GM12874 (cell line): ENCODE measurements around the gene CD34.

Experiments used
- TF ChIP-seq, protein P1 (sequence below): IDR thresholded peaks from 2 replicates; pipeline ENCODE4 v1.5.1; 2011; ENCODE audit warnings: low read depth, mild to moderate bottlenecking, control low read depth, low read length, moderate library complexity; ENCODE audit not compliant: insufficient read depth

CD34 gene

DNA sequence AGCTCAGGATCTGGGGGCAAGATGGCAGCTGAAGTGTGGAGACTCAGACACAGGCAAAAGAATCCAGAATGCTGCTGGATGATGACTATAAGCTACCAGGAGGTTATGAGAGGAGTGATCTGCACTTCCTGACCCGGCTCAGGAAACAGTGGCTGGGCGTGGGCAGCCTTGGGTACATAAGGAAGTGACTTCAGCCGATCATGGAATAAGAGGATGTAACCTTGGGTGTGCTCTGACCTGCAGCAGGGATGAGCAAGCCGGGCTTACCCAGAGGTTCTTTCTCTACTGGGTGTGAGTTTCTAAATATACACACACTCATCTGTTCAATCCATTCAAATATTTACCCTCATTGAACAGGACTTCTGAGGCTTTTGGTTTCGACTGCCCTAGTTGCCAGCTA is 62.7 kb downstream of the CD34 start:
- TF ChIP-seq, protein P1, sequence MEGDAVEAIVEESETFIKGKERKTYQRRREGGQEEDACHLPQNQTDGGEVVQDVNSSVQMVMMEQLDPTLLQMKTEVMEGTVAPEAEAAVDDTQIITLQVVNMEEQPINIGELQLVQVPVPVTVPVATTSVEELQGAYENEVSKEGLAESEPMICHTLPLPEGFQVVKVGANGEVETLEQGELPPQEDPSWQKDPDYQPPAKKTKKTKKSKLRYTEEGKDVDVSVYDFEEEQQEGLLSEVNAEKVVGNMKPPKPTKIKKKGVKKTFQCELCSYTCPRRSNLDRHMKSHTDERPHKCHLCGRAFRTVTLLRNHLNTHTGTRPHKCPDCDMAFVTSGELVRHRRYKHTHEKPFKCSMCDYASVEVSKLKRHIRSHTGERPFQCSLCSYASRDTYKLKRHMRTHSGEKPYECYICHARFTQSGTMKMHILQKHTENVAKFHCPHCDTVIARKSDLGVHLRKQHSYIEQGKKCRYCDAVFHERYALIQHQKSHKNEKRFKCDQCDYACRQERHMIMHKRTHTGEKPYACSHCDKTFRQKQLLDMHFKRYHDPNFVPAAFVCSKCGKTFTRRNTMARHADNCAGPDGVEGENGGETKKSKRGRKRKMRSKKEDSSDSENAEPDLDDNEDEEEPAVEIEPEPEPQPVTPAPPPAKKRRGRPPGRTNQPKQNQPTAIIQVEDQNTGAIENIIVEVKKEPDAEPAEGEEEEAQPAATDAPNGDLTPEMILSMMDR: no peak

DNA sequence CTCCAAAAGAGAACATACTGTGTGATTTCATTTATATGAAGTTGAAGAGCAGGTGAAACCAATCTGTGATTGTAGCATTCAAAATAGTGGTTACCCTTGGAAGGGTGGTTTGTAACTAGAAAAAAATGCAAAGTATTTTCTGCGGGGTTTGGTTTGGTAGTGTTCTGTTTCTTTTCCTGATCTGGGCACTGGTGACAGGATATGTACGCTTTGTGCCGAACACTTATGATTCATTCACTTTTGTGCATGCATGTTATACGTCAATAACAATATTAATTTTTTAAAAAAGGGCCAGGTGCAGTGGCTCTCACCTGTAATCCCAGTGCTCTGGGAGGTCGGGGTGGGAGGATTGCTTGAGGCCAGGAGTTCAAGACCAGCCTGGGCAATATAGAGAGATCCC is 63.8 kb downstream of the CD34 start:
- TF ChIP-seq, protein P1: no peak

DNA sequence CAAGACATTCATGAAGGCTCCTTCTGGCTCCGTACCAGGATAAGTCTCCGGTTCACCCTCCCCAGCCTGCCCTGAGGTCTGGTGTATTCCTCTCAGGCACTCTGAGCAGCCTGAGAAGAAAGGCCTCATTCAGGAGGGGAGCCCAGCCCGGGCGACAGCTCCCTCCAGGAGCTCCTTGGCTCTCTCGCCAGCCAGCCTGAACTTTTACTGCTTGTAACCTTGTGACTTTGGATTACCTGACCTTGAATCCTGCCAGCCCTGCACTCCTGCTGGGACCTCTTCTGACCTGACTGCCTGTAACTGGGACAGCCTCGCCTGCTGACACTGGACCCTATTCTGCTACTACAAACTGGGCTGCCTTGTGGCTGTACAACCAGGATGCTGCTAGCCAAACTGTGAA is 65.8 kb downstream of the CD34 start:
- TF ChIP-seq, protein P1: no peak

DNA sequence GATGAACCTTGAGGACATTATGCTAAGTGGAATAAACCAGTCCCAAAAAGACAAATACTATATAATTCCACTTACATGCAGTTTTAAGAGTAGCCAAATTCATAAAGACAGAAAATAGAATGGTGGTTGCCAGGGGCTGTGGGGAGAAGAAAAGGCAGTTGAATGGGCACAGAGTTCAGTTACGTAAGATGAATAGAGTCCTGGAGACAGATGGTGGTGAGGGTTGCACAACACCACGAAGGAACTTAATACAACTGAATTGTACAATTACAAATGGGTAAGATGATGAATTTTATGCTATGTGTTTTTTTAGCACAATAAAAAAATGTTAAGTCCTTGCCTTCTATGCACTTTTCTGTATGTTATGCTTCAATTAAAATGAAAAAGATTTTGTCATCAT is 66.6 kb downstream of the CD34 start:
- TF ChIP-seq, protein P1: no peak

DNA sequence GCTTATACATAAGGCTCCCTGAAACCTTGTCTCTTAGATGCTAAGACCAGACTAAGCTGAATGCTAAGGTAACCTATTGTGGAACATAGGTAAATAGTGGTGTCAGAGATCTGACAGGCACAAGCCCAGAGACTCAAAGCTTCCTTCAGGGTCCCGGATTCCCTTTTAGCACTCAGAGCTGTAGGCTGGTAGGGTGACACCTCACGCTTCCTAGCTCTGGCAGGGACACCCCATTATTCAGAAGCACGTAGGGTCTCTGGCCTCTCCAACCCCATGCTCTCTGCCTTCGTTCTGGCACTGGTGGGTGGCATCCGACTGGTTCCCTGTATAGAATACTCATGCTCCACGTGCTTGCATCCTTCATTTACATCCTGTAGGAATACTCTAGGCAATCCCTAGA is 68.4 kb downstream of the CD34 start:
- TF ChIP-seq, protein P1: no peak

DNA sequence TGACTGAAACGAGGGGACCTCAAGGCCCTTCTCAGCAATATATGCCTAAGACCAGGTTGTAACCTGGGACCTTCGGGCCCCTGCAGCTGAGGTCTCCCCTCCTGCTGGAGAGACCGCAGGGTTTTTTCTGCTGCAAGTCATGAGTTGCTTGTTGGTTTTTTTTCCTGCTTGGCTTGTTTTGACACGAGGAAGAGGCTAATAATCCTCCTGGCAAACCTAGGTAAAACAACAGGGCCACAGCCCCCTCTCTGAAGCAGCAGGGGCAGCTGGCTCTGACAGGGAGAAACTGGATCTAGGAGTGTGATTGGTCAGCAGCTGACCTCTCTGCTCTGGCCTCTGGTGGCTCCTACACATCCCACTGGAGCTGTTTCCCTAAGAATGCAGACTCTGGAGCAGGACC is 69.0 kb downstream of the CD34 start:
- TF ChIP-seq, protein P1: no peak

DNA sequence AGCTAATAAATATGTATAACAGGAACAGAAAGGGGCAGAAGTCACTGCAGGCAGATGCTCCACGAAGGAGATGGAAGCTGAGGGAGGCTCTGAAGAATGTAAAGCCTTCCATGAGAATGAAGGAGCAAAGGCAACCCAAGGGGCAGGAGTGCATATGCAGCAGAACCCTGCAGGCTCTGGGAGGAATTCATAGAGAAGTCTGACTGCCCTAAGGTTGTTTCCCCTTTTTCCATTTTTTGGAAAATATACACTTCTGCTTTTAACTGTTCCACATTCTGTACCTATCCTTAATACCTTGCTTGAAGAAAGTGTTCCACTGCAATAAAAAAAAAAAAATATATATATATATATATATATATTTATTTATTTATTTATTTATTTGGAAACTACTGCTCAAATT is 69.6 kb downstream of the CD34 start:
- TF ChIP-seq, protein P1: no peak

DNA sequence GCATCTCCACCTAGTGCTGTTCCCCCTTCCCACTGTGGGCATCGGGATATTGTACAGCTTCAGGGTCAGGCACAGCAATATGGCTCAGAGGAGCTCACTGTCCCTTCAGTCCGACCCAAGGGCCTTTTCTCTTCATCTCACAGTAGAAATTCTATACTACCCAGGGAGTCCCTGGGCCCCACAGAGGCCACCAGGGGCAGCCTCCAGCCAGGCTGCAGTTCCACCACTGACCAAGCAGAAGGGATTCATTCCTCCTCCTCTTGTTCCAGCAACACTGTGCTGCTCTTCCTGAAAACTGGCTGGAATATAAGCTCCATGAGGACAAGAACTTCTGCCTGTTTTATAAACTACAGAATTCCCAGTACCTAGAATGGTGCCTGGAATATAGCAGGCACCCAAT is 70.5 kb downstream of the CD34 start:
- TF ChIP-seq, protein P1: no peak
